ENCODE measurements around the gene KRI1.

GRCh38 chr19:10586396-10586795 lies 20.6 kb upstream of the KRI1 start:
- TF ChIP-seq POLR2A (IDR thresholded peaks at IDR 0.05) (no peak), EP300 (IDR thresholded peaks at IDR 0.05) (no peak), CTCF (IDR thresholded peaks at IDR 0.05) (no peak)

Data from ovary (tissue), 3 donors.